ENCODE measurements around the gene FBXW5.

The FBXW5 gene

DNA sequence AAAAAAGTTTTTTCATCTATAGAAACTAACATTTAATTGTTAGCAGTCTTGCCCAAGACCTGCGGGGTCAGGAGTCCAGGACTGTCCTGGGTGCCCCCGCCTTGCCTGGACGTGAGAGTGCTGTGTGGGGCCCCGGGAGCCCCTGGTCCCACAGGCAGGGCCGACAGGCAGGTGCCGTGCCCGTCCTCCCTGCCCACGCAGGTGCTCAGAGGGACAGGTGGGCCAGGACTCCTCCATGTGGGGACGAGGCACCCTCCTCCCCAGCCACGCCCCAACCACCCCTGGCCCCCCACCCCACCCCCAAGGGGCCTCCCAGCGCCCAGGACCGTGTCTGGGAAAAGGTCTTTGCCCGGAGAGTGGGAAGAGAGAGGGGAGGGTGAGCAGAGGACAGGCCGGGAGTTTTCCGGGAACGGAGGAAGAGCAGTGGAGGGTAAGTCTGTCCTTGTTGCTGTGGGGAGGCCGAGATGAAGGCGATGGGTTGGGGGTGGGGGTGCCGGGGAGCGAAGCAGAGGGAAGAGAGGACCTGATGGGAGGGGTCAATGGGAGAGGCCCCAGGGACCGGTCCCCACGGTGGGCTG lies 4.8 kb upstream of the FBXW5 start:
- no peak for DNase-seq

DNA sequence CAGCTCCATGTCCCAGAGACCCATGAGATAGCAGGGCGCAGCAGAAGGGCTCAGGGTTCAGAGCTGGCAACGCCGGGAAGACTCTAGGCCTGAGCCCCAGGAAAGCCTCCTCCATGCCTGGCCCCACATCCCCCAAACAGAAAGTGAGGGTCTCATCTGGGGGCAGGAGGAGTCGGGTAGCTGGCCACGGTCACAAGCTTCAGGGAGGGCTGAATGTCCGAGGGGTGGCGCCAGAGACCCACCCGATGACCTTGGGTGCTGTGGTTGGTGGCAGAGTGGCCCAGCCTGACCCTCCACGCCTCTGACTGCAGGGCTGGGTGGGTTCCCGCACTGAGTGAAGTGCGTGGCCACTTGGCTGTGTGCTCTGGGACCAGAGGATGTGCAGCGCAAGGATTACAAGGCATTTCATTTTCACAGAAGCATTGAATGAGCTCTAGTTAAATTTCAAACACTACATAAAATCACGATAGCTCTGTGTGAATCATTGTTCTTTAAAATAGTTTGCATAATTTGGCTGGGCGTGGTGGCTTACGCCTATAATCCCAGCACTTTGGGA lies 3.5 kb upstream of the FBXW5 start:
- no peak for DNase-seq

DNA sequence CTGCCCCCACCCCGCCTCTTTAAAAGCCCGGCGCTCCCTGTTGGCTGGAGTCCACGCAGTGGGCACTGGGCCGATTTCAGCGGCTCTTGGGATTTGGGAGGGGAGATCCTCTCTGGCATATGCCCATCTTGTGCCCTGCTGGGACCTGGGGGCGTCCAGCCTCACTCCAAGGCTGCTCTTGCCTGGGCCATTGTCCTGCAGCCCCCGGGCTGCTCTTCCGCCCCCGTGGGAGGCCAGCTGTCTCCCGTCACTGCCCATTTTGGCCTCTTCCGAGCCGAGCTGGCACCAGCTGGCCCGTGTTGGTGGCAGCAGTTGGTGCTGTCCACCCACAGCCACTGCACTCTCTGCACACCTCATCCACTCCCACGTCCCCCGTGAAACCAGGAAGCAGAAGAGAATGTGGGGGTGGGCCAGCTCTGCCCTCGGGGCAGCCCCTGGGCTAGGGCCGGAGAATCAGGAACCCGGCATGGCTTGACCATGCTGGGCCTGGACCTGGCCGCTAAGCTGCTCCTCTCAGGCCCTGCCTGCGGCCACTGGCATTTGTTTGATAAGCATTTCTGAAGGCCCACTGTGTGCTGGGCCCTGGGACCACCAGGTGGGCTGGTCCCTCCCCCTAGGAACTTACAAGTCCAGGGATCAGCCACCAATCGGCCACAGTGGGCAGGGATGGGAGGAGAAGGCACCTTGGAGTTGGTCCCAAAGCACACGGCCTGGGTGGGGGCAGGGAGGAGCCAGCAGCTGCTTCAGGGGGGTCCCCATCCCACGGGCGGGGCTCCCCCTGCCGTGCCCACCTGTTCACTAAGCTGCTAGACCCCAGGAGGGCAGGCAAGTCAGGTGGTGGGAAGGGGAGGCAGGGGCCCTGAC lies 2.7 kb upstream of the FBXW5 start:
- DNase-seq: no peak

DNA sequence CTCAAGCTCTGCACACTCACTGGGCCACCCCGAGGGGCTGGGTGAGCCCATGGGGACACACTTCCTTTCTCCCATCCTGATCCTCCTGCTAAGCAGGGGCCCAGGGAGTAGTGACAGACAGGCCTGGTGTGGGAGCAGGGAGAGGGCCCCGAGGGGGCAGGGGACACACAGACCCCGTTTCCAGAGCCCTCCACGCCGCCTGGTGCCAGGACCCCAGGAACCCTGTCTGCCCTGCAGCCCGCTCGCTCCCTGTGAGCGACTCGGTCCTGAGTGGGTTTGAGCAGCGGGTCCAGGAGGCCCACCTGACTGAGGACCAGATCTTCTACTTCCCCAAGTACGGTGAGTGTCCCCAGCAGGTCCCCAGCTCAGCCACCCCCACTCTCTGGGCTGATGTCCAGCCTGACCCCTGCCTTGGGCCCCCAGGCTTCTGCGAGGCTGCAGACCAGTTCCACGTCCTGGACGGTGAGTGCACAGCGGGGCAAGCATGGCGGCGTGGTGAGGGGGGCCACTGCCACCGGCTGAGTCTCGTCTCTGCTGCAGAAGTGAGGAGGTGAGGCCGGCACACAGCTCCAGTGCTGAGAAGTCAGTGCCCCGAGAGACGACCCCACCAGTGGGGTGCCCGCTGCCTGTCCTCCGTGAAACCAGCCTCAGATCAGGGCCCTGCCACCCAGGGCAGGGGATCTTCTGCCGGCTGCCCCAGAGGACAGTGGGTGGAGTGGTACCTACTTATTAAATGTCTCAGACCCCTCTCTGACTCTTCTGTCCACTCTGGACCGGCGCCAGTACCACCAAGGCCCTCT lies 1.9 kb upstream of the FBXW5 start:
- no peak for DNase-seq

DNA sequence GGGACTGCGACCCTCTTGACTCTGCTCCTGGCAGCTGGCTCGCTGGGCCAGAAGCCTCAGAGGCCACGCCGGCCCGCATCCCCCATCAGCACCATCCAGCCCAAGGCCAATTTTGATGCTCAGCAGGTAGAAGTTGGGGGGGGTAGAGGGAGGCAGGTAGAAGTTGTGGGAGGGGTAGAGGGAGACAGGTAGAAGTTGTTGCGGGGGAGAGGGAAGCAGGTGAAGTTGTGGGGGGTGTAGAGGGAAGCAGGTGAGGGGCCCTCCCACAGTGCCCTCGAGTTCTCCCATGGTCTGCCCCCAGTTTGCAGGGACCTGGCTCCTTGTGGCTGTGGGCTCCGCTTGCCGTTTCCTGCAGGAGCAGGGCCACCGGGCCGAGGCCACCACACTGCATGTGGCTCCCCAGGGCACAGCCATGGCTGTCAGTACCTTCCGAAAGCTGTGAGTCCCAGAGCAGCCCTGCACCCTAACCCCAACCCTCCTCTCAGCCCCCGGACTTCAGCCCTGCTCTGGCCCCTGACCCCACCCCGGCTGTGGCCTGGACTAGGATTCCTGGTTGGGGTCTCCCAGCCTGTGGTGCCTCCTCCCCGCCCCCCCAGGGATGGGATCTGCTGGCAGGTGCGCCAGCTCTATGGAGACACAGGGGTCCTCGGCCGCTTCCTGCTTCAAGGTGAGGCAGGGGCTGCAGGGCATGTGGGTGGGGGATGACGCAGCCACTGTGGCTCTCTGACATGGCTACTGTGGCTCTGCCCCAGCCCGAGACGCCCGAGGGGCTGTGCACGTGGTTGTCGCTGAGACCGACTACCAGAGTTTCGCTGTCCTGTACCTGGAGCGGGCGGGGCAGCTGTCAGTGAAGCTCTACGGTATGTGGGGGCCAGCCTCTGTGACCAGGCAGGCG lies 1.0 kb upstream of the FBXW5 start:
- DNase-seq: no peak

DNA sequence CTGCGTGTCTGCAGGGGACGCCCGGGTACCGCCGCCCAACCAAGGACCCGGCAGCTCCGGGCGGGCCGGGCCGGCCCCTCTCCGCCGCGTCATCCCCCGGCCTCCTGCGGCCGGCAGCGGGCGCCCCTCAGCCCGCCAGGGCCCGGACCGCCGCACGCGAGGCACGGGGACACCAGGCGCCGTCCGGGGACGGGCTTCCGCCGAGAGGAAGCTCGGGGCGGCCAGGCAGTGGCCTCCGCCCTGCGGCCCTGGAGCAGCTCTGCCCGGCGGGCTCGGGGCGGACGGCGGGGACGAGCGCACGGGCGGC lies 373 bp downstream of the FBXW5 start:
- DNase-seq: no peak

DNA sequence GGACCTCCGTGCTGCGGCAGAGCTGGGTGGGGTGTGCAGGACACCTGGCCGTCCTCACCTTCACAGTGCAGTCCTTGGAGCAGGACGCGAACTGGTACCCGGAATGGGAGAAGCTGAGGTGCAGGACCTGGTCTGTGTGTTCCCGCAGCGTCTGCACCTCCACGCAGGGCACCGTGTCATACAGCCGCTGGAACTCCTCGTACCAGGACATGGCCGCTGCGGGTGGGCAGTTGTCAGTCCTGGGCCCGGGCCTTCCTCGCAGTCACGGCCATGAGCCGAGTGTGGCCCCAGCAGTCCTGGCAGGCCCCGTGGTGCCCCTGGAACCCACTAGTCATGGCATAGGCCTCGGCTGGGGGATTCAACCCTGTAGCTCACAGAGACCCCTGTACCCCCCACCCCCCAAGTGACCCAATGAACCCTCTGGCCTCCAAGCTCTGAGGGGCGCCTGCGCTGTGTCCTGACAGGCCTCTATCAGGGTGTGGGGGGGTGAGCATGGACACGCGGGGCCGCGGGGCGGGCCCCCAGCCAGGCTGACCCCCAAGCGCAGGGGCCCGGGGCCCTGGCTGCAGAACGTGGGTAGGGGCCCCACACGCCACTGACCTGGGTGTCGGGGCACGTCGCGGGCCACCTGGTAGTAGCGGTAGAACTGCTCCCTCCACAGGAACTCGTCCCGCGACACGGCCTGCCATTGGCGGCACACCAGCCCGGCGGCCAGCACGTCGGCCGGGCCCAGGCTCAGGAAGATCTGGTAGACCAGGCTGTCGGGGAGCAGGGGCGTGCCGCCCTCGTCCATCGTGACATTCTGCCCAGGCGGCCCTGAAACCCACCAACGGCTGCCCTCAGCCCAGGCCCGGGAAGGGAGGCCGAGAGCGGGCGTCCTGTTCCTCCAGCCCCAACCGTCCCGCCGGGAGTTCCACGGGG lies 987 bp downstream of the FBXW5 start:
- no peak for DNase-seq

DNA sequence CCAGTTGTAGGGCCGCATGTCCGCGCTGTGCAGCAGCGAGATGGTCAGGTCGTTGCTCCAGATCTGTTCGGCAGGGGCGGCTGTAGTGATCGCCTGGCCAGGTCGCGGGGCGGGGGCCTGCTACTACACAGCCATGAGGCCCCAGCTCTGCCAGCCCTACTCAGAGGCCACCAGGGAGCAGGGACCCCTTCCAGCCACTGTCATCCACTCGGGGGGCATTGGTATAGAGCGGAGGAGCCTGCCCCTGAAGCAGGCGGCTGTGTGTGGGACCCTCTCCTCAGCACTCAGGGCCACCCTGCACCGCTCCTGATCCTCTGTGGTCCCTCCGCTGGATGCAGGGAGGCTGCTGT lies 1.7 kb downstream of the FBXW5 start:
- no peak for DNase-seq

DNA sequence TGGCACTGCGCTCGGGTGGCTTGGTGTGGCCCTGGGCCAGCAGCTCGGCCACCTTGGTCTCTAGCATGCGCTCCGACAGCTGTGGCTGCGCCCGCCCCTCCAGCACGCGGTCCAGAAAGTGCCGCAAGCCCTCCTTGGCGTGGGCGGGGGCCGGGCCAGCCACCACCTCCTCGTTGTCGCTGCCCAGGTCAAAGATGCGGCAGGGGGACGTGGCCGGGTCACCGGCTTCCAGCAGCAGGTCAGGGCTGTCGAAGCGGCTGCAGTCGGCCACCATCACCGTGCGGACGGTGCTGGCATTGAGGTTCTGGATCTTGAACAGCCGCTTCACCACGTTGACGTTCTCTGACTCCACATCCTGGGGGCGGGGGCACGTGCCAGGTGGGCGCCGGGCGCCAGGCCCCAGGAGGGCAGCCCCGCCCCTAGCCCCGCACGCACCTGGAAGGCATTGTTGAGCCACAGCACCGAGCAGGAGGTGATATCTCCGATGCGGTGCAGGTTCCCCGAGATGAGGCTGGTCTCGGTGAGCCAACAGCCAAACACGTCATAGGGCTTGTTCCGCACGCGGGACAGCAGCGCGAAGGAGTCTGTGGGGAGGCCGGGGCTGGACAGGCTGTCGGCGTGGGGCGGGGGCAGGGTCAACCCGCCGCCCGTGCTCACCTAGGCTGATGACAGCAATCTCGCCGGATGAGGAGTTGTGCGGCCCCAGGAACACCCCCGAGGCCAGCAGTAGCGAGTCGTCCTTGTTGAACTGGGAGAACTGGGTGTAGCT lies 2.2 kb downstream of the FBXW5 start:
- DNase-seq: no peak

DNA sequence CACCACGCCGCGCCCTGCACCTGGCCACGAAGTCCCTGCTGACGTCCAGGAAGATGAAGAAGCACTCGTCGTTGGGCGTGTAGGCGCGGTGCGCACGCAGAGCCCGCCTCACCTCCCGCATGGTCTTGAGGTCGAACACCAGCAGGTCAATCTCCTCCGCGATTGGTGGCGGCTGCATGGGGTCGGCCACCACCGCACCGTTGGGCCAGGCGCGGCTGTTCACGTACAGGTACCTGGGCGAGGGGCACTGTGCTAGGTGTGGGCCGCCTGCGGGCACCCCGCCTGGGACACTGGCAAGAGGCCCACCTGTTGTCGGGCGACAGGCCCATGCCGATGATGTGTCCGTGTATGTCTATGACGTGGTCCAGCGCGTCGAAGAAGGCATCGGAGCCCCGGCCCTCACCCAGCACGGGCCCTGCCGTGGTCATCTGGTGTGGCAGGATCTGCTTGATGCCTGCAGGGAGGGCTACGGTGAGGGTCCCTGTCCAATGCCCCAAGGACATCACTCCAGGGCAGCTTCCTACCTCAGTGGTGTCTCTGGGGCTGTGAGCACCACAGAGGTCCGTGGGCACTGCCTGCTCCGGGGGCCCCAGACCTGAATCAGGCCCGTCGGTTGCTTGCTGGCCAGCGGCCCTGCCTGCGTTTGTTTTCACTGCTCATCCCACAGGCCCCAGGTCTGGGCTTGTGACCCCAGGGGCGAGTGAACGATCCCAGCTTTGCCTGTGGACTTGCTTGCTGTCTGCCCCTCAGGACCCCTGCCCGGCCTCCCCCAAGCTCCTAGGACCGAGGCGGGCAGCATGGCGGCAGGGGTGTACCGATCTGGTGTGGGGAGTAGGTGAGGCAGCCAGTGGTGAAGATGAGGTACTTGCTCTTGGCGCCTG lies 3.1 kb downstream of the FBXW5 start:
- no peak for DNase-seq

DNA sequence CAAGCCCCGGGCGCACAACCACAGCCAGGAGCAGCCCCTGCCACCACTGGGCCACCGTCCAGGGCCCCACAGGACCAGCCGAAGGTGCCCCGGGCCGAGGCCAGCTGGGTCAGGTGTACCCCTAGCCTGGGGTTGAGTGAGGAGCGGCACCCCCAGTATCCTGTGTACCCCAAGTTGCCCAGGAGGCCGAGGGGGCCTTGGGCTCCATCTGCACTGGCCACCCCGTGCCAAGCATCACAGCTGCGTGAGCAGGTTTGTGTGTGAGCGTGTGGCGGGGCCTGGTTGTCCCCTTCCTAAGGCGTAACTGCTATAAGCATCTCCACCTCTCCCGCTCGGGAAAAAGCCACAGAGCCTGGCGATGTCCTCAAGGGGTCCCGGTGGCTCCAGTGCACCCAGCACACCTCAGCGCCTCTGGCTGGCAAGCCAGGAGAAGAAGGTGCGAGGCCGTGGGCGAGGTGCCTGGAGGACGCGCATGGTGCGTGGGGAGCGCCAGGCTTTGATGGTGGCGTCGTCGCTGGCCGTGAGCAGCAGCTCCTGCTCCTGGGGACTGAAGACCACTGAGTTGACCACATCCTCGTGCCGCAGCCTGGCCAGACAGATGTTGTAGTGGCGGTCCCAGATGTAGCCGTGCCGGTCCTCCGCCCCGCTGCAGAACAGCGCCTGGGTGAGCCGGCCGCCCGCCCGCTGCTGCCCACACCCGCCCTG lies 3.9 kb downstream of the FBXW5 start:
- DNase-seq: no peak

DNA sequence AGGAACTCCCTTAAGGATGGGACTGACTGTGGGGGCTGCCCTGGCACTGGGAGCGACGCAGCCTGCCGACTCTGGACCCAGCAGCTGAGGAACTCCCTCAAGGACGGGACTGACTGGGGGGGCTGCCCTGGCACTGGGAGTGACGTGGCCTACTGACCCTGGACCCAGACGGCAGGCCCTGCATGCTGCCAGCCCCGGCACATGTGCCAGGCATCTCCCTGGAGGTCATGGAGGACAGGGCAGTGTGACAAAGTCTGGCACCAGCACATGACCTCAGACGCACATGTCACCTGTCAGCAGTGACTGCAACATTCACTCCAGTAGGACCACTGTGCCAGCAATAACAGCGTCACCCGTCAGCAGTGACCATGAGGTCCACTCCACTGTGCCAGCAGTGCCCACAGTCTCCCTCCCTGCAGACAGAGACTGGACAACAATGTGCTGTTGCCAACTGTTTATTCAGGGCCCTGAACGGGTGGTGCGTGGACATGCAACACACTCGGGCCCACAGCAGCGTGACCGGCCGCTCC lies 4.5 kb downstream of the FBXW5 start:
- DNase-seq: no peak

DNA sequence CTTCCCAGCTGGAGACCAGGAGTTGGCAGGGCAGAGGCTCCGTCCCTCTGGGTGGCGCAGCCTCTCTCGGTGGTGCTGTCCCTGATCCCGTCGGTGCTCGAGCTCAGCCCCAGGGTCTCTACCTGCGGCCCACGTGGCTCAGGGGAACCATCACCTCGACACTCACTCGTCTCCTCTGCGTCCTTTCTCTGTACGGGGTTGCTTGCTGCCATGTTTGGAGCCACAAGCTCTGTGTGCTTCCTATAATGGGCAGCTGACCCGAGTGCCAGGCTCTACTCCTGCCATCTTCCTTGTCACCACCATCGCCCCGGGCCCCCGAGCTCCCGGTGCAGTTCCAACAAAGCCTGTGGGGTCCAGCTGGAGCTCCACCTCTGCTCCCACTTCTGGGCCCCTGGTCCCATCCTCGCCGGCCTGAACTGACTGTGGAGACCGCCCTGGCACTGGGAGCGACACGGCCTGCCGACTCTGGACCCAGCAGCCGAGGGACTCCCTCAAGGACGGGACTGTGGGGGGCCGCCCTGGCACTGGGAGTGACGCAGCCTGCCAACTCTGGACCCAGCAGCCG lies 5.0 kb downstream of the FBXW5 start:
- no peak for DNase-seq

DNA sequence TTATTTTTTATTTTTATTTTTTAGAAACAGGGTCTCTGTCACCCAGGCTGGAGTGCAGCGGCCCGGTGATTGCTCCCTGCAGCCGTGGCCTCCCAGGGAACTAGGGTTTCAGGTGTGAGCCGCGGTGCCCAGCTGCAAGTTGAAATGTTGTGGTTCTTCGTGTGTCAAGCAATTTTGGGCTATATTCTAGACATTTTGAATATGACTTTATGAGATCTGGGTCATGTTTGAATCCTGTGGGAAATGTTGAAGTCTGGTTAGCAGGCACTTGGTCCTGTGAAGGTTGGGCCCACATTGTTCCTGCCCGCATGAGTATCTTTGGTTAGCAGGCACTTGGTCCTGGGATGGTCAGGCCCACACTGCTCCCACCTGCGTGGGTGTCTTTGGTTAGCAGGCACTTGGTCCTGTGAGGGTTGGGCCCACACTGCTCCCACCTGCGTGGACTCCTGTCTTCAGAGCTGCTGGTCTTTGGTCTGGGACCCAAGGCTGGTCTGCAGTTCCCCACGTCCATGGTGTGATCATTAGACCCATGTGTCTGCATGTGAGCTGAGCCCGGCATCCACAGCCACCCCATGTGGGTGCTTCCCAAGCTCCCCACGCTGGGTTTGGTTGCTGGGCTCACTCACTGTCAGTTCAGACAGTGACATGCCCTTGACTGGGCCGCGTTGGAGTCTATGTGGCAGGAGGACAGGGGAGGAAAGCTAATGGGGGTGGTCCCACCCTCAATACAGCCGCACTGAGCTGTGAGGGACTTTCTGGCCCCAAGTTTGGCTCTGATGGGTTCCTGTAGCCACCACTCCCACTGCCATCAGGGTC lies 7.1 kb downstream of the FBXW5 start:
- no peak for DNase-seq

DNA sequence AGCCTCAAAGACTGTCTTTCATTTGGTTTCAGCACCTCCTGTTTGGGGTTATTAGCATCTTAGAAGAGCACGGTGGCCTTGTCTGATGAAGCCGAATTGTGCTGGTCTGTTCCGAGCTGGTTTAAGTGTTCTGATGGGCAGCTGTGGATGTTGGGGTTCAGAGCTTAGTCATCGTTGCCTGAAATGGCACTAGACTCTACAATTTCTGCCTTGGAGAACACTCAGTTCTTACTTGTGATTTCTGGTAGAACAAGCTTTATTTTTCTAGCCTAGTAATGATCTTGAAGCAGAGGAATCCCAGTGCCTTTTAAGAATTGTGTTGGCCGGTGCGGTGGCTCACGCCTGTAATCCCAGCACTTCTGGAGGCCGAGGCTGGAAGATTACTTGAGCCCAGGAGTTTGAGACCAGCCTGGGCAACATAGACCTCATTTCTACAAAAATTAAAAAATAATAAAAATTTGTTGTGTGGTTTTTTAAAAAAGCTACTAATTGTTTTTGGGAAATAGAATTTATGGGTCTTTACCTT lies 7.8 kb downstream of the FBXW5 start:
- DNase-seq: no peak

DNA sequence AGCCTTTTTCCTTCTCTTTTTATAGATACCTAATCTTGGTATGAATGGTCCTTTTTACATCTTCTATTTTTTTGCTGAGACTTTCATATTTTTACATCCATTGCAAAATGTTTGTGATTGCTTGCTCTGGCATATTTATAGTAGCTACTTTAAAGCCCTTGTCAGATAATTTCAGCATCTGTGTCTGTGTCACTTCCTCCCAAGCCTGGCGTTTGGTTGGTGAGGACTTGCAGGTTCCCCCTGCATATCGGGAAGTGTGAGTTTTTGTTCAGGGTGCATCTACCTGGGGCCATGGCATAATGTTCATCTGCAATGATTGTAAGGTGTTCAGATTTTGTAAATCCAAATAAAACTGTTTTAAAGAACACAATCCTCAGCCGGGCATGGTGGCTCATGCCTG lies 8.9 kb downstream of the FBXW5 start:
- DNase-seq: no peak

DNA sequence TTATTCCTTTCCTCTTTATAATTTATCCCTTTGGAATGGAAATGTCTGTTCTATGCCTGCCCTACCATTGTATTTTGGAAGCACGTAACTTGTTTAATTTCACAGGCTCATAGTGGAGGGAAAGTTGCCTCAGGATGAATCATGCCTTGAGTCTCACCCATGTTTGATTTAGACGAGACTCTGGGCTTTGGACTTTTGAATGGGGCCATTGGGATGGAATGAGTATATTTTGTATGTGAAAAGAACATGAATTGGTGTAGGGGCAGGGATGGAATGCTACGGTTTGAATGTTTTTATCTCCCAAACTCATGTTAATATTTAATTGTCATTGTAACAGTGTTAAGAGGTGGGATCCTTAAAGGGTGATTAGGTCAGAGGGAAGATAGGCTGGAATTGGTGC lies 10.3 kb downstream of the FBXW5 start:
- DNase-seq: no peak

Data from NCI-H526 treated with DMSO at 0.1 percent for 48 hours (cell line).